GM19324 (cell line): ENCODE measurements around the gene SPEG.
"Not testable (repeated sequence)": the region's sequence is repeated elsewhere in the genome, so short reads cannot be mapped to it uniquely, and the experiment has no call there.

ENCODE experiments used
- ATAC-seq: cut with Tn5 transposase; IDR thresholded peaks from one replicate; pipeline ENCODE4 v1.9.1; 2021; ENCODE audit warnings: mild to moderate bottlenecking, moderate library complexity; ENCODE audit not compliant: unreplicated experiment, low FRiP score

The SPEG gene

DNA sequence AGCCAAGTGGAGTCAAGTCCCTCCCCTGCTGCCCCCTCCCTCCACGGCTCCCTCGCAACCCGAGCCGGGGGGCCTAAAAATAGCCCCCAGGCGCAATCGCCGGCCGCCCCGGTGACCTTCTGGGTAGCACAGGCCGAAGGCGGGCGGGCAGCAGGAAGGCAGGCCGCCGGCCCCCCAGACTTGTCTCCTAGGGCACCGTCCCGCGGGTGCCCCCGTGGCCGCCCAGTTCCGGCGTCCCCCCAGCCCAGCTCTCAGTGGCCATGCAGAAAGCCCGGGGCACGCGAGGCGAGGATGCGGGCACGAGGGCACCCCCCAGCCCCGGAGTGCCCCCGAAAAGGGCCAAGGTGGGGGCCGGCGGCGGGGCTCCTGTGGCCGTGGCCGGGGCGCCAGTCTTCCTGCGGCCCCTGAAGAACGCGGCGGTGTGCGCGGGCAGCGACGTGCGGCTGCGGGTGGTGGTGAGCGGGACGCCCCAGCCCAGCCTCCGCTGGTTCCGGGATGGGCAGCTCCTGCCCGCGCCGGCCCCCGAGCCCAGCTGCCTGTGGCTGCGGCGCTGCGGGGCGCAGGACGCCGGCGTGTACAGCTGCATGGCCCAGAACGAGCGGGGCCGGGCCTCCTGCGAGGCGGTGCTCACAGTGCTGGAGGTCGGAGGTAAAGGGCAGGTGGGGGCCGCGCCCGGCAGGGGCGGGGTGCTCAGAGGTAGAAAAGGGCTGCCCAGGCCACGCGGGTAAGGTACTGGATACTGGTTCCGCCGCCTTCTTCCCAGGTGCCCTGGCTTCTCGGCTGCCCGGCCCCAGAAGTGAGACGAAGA, at the start of gene SPEG:
SPEG (plus strand) TSS at position 126 of the 808 bp plus-strand sequence; CDS start at position 261, 135 bp downstream.
- no peak for ATAC-seq

DNA sequence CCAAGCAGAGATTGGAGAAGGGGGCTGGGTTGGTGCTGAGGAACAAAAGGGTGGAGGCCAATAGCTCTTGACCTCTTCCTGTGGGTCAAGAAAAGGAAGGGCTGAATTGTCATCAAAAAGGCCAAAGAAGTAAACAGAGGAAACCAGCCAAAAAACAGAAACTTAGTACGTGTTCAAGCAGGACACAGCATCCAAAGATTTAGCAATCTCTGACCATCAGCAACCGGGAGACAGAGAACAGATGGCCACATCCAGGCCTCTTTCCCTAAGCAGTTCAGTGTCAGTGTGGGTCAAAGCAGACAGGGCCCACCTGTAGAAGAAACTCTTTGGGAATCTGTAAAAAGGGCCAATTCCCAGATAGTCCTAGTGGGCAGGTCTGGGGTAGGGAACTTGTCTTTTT, 49.8 kb upstream of the SPEG start:
- ATAC-seq, result no peak

DNA sequence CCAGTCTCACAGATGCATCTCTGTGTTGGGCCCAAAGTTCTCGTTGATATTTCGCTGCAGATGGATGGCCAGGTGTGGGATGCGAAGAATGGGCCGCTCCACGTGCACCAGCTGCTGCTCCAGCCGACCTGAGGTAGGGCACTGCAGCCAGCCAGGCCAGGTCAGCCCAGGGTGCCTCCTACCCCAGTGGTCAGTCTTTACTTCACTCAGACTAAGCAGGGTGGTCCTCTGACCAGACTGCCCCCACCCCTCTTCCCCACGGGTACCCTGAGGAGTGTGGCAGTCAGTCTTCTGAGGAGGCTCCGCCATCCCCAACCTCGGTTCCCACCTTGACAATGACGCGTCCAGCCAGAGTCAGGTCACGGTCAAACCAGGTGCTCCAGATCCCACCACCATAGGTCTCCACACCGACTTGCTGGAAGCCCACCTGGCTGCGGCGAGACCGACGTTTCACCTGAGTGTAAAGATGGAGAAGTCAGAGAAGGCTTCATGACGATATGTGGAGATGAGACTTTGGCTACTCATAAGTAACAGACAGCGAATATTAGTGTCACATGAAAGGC, 48.6 kb upstream of the SPEG start:
- ATAC-seq, result no peak

GRCh38 chr2:219386532-219387280, 47.9 kb upstream of the SPEG start:
- ATAC-seq, result no peak

DNA sequence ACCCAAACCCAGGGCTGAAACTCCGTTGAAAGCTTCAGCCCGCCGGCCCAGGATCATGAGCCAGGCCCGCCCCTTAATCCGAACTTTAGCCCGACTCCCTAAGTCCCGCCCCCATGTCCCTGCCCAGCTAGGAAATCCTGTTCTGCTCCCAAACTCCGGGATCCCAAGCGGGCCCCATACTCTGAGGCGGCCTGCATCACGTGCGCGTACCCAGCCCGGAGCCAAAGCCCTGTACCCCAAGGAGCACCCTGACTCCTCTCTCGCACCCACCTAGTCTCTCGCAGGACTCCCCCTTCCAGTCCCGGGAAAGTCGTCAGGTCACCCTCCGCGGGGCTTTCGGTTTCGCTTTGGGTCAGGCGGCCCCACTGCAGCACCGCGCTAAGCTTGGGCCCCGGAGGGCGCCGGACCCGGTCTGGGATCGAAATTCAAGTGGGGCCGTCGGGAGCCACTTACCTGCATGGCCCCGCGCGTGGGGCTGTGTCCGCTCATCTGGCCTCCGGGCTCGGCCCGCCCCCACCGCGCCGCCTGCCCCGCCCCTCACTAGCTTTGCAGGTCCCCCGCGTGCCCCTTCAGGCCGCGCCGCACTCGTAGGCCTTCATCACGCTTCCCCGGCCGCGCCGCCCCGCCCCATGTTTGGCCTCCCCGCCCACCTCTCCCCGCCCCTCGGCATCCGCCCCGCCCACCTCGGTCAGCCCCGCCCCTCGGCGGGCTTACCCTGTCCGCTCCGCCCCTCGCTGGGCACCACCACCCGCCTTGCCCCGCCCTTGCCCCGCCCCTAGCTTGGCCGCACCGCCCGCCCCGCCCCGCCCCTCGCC, 47.1 kb upstream of the SPEG start, which contains the start of gene DNPEP:
DNPEP (minus strand) TSS at position 607 of the 815 bp plus-strand sequence; CDS start at position 489, 118 bp downstream.
- ATAC-seq, result peak; percentile 64

GRCh38 chr2:219388121-219388906, 46.3 kb upstream of the SPEG start:
- peak; percentile 90 for ATAC-seq

DNA sequence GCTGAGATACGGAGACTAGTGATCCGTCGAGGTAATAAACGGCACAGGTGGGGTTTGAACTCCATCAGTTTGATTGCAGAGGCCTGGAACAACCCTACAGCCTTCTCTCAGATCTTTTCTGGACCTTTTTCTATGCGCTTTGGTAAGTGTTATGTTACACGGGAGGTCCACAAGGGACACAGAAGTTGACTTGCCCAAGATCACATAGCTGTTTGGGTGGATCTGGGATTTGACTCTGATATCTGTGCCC, 45.8 kb upstream of the SPEG start:
- no peak for ATAC-seq

GRCh38 chr2:219392754-219393153, 41.9 kb upstream of the SPEG start:
- no peak for ATAC-seq

GRCh38 chr2:219395056-219395455, 39.6 kb upstream of the SPEG start:
- not testable (repeated sequence) for ATAC-seq

- no peak for ATAC-seq
These were observed 39.0 kb upstream of the SPEG start for GRCh38 chr2:219395609-219396008.

DNA sequence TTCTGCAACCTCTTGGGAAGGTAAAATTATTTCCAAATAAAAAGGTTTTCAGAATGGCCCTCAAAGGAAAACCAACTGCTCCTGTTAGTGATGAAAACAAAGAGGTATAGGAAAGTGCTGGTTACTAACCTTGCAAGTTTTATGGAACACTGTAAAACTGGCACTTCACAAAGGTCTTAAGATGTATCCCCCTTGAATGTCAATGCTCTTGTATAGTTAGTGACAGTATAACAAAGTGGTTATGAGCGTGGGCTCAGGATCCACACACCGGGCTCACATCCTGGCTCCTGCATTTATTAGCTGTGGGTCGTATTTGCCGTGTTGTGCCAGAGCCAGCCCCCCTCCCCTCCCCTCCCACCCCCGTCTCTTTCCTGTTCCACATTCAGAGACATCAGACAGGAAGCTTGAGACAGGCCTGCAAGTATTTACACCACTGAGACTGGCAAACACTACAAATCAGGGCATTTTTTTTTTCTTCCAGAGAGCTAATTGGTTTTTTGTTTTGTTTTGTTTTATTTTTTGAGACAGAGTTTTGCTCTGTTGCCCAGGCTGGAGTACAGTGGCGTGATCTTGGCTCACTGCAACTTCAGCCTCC, 37.7 kb upstream of the SPEG start:
- ATAC-seq, result no peak

GRCh38 chr2:219398721-219399363, 35.8 kb upstream of the SPEG start:
- ATAC-seq, result no peak

- ATAC-seq, result no peak
These were observed 34.7 kb upstream of the SPEG start for GRCh38 chr2:219399716-219400478.

DNA sequence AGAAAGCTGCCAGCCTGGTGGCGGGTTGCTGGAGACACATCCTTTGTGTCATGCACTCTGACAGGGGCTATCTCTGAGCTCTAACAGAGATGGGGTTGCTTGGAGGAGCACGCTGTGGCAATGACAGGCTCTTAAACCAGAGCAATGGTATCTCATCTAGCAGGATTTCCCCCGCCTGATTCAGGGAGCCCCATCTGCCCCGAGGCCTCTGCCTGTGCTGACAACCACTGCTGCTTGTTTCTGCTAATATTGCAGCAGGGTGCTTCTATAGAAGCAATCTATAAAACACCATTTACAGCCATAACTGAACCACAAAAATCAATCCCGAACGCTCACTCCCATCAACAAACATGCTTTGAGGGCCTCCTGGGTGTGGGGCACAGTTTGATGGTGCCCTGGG, 34.1 kb upstream of the SPEG start:
- no peak for ATAC-seq

DNA sequence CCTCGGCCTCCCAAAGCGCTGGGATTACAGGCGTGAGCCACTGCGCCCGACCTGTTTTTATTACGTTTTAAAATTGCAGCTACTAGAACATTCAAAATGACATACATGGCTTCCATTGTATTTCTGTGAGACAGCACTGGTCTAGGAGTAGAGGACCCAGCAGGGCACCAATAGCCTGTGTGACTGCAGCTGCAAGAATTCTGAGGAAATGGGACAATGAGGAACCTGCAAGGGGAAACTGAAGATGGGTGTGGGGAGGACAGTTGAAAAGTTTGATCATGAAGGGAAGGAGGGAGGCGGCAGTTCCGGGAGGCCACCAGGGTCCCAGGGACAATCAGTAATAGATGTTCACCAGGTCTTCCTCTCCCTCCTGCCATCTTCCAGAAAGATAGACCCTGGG, 33.0 kb upstream of the SPEG start:
- ATAC-seq, result no peak

GRCh38 chr2:219402665-219403515, 31.8 kb upstream of the SPEG start:
- peak; percentile 55 for ATAC-seq

- ATAC-seq, result no peak
These were observed 30.8 kb upstream of the SPEG start for GRCh38 chr2:219403861-219404260.
